HL-60 (cell line): ENCODE results near the gene F8.

Experiments used
- CTCF ChIP-seq: IDR thresholded peaks from one replicate; pipeline ENCODE4 v1.5.1; 2011; ENCODE audit warnings: low read length, control low read depth, inconsistent platforms; ENCODE audit not compliant: insufficient read depth
- REST ChIP-seq: IDR thresholded peaks from 2 replicates; pipeline ENCODE4 v1.6.1; 2012; ENCODE audit warnings: low read depth; ENCODE audit not compliant: insufficient replicate concordance
- SPI1 ChIP-seq: IDR thresholded peaks from 2 replicates; pipeline ENCODE4 v1.6.1; 2012; ENCODE audit warnings: low read depth, mild to moderate bottlenecking, borderline replicate concordance

DNA sequence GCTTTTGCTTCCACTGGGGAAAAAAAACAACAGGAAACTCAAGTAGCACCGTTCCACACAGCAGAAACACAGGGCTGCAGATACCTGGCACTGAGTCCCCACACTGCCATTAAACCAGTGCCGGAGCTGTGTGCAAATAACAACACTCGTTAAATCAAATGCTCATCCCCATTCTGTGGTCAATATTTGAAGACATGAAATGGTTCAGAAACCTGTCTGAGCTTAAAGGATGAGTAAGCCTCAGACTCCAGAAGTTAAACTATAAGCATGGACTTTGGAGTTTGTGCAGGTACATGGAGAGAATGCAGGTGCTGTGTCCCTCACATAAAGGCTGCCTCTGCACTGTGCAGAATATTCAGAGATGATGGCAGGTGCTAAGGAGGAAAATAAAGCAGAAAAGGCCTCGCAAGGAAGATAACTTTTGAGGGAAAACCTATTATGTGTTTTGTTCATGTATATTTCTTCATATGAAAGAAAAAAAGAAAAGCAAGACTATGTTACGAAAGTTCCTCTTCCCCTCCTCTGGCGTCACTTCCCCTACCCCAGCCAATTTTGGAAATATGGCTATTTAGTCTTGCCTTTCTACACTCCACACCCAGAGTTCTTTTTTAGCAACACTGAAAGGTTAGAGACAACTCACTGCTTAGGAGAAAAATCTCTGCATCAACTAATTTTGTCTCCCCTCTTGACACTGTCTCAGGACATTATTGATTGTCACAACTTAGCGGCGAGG is 221.9 kb downstream of the F8 start:
- TF ChIP-seq REST (no peak), CTCF (no peak), SPI1 (peak; percentile 72)
